GM13977 (cell line): ENCODE measurements around the gene CACNA1C.

ENCODE experiments used
- DNase-seq: peaks from one replicate; pipeline ENCODE4 v3.0.0; 2012; ENCODE audit warnings: low spot score
- CTCF ChIP-seq: IDR thresholded peaks from 2 replicates; pipeline ENCODE4 v1.5.1; 2012; ENCODE audit warnings: mild to moderate bottlenecking, control low read depth; ENCODE audit not compliant: insufficient read depth; ENCODE audit errors: extremely low read depth, missing control alignments
- in situ Hi-C: fragments of 300-500 bp; cut with MboI; formaldehyde crosslinking; loops from one replicate; pipeline ENCODE4 v1.12.0; 2022; ENCODE audit warnings: low sequenced_read_pairs, low pct_unique_long_range_greater_than_20kb, mixed read lengths, inconsistent platforms; ENCODE audit not compliant: unreplicated experiment

The CACNA1C gene

GRCh38 chr12:2640709-2641108, 587.9 kb downstream of the CACNA1C start:
- DNase-seq: no peak
- in situ Hi-C loops: no loop called here
- TF ChIP-seq CTCF: no peak

DNA sequence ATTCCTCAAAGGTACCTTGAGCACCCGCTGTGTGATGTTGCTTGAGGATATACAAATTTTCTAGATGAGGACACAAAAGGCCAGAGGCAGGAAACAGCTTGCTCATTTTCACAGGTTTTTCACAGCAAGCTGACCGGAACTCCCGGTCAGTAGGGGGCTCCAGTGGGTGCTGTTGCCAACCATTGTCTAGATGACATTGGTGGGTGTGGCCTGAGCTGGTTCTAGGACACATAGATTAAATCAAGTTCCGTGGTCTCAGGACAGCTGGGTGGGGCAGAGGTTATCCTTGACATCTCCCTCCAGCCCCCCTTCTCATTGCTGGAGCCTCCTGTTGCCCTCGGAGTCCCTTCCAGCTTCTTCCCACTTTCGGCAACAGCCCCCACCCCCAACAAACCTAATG, 588.4 kb downstream of the CACNA1C start:
- TF ChIP-seq CTCF: peak; percentile 22
- DNase-seq: no peak
- in situ Hi-C loops: no loop called here

- in situ Hi-C loops: no loop called here
- TF ChIP-seq CTCF: no peak
- DNase-seq: no peak
Observed at GRCh38 chr12:2641761-2642160, 589.0 kb downstream of the CACNA1C start.

GRCh38 chr12:2642176-2642892, 589.5 kb downstream of the CACNA1C start:
- no peak for DNase-seq
- in situ Hi-C loops: no loop called here
- TF ChIP-seq CTCF: no peak

- TF ChIP-seq CTCF: no peak
- in situ Hi-C loops: no loop called here
- no peak for DNase-seq
Observed at GRCh38 chr12:2642896-2643425, 590.2 kb downstream of the CACNA1C start.

GRCh38 chr12:2643576-2644135, 590.9 kb downstream of the CACNA1C start:
- DNase-seq: no peak
- TF ChIP-seq CTCF: no peak
- in situ Hi-C loops: no loop called here
